GM12878 (cell line): ENCODE data around the gene SIGLECL1. TPM values are rescaled to one million over a fixed set of nuclear protein-coding genes. Genes with fewer than 3 reads are reported as not detected.

ENCODE experiments used
- ATAC-seq: fragments of 200-7000 bp; cut with Tn5 transposase; 3 replicates; pipeline ENCODE4 v1.9.1; 2020; ENCODE audit warnings: mild to moderate bottlenecking, moderate library complexity
- BruUV-seq: library from RNA; stranded (reverse); fragments of 400-500 nt; replicated peaks from 2 replicates; lab custom pipeline; 2021; lab: Mats Ljungman, UMichigan
- CTCF ChIA-PET: fragments of 300-600 bp; sonication (Branson Sonifier 250); formaldehyde crosslinking; extraction: SDS; loops from one replicate; lab custom pipeline; 2021; ENCODE audit warnings: inconsistent platforms; lab: Yijun Ruan, JAX
- POLR2A ChIA-PET: fragments of 350-600 bp; formaldehyde crosslinking; extraction: SDS; loops from one replicate; lab custom pipeline; 2021; ENCODE audit warnings: inconsistent platforms; lab: Charles Lee
- RAD21 ChIA-PET: fragments of 300-600 bp; sonication (Branson Sonifier 250); formaldehyde crosslinking; loops from one replicate; lab custom pipeline; 2023; ENCODE audit warnings: antibody characterized with exemption; ENCODE audit not compliant: unreplicated experiment; lab: Charles Lee
- SMC1A ChIA-PET: fragments of 300-600 bp; sonication (Branson Sonifier 250); formaldehyde crosslinking; loops from one replicate; lab custom pipeline; 2023; ENCODE audit not compliant: unreplicated experiment, uncharacterized antibody; lab: Charles Lee
- DNase-seq: peaks from one replicate; pipeline ENCODE4 v3.0.0-alpha.2; 2011; ENCODE audit warnings: low read depth, low spot score
- FAIRE-seq: peaks from 3 replicates; lab custom pipeline; 2011; peaks lifted over from hg19 to GRCh38; lab: Jason Lieb, UNC
- H2AFZ ChIP-seq: 2 replicates; pipeline ENCODE4 v1.6.0; 2011; ENCODE audit warnings: low read depth, low read length, control low read depth; ENCODE audit not compliant: control insufficient read depth
- H3K27ac ChIP-seq: 2 replicates; pipeline ENCODE4 v1.5.1; 2011; ENCODE audit warnings: control low read depth; ENCODE audit not compliant: control insufficient read depth, insufficient read depth
- H3K27me3 ChIP-seq, 2 experiments: replicated peaks in 1 of 2; 2 replicates each; pipeline versions ENCODE4 v1.6.0 to v1.6.1; 2011; ENCODE audit warnings: low read length in 1 of 2; ENCODE audit not compliant: control insufficient read depth in 2 of 2, insufficient read depth in 2 of 2
- H3K36me3 ChIP-seq, 2 experiments: 2 replicates each; pipeline ENCODE4 v1.5.1; 2011; ENCODE audit warnings: low read length in 1 of 2; ENCODE audit not compliant: control insufficient read depth in 2 of 2, insufficient read depth in 2 of 2
- H3K4me1 ChIP-seq: 2 replicates; pipeline ENCODE4 v1.6.1; 2011; ENCODE audit warnings: mild to moderate bottlenecking, low read length, moderate library complexity, mixed read lengths; ENCODE audit not compliant: control insufficient read depth, insufficient read depth
- H3K4me2 ChIP-seq: 2 replicates; pipeline ENCODE4 v1.6.0; 2011; ENCODE audit warnings: control low read depth; ENCODE audit not compliant: control insufficient read depth, insufficient read depth
- H3K4me3 ChIP-seq: fragments of 200-600 bp; sonication (generic); 2 replicates; pipeline ENCODE4 v1.5.1; 2016
- H3K79me2 ChIP-seq: 2 replicates; pipeline ENCODE4 v1.6.0; 2011; ENCODE audit warnings: low read length; ENCODE audit not compliant: control insufficient read depth, insufficient read depth
- H3K9ac ChIP-seq: 2 replicates; pipeline ENCODE4 v1.8.0; 2011; ENCODE audit warnings: low read length, control low read depth, mixed read lengths; ENCODE audit not compliant: control insufficient read depth, insufficient read depth
- H3K9me3 ChIP-seq: replicated peaks from 3 replicates; pipeline ENCODE4 v1.5.1; 2011; ENCODE audit warnings: mild to moderate bottlenecking, low read length; ENCODE audit not compliant: control insufficient read depth, insufficient read depth
- H4K20me1 ChIP-seq: 2 replicates; pipeline ENCODE4 v1.6.0; 2011; ENCODE audit not compliant: control insufficient read depth, insufficient read depth
- ATF2 ChIP-seq: IDR thresholded peaks from 2 replicates; pipeline ENCODE4 v1.6.1; 2012; ENCODE audit warnings: low read length, inconsistent platforms
- ATF3 ChIP-seq: IDR thresholded peaks from 2 replicates; pipeline ENCODE4 v1.6.1; 2011; ENCODE audit warnings: low read depth, mild to moderate bottlenecking, low read length, moderate library complexity, borderline replicate concordance; ENCODE audit errors: extremely low read depth
- BHLHE40 ChIP-seq, 2 experiments: fragments of 450-650 bp in 1 of 2; IDR thresholded peaks; 2 replicates each; pipeline ENCODE4 v1.6.1; 2011 to 2017; ENCODE audit warnings: low read depth in 2 of 2, borderline replicate concordance in 1 of 2, improper control_type of control experiment in 1 of 2, low read length in 1 of 2, mild to moderate bottlenecking in 1 of 2
- CHD1 ChIP-seq: IDR thresholded peaks from 2 replicates; pipeline ENCODE4 v1.6.1; 2012; ENCODE audit warnings: low read depth, low read length, improper control_type of control experiment
- DPF2 ChIP-seq: fragments of 450-650 bp; IDR thresholded peaks from 2 replicates; pipeline ENCODE4 v1.6.1; 2017; ENCODE audit warnings: mild to moderate bottlenecking
- E4F1 ChIP-seq: fragments of 450-650 bp; IDR thresholded peaks from 2 replicates; pipeline ENCODE4 v1.6.1; 2018; ENCODE audit warnings: borderline replicate concordance, mild to moderate bottlenecking; ENCODE audit not compliant: partially characterized antibody
- GABPA ChIP-seq: IDR thresholded peaks from 2 replicates; pipeline ENCODE4 v1.6.1; 2014; ENCODE audit warnings: antibody characterized with exemption, low read depth, mild to moderate bottlenecking, inconsistent platforms
- HDAC2 ChIP-seq: fragments of 200-600 bp; sonication (generic); IDR thresholded peaks from 2 replicates; pipeline ENCODE4 v1.6.1; 2017
- HSF1 ChIP-seq: fragments of 150-350 bp; IDR thresholded peaks from 2 replicates; pipeline ENCODE4 v1.6.1; 2014; ENCODE audit warnings: mild to moderate bottlenecking, low read depth, low read length
- IKZF2 ChIP-seq, 2 experiments: fragments of 450-650 bp; IDR thresholded peaks; 2 replicates each; pipeline ENCODE4 v1.6.1; 2017; ENCODE audit warnings: mild to moderate bottlenecking in 2 of 2, moderate library complexity in 2 of 2
- JUND ChIP-seq: IDR thresholded peaks from 2 replicates; pipeline ENCODE4 v1.6.1; 2012; ENCODE audit warnings: low read depth, mild to moderate bottlenecking, low read length, improper control_type of control experiment, moderate library complexity
- LARP7 ChIP-seq: fragments of 450-650 bp; IDR thresholded peaks from 2 replicates; pipeline ENCODE4 v1.6.1; 2017; ENCODE audit warnings: mild to moderate bottlenecking
- NR2C1 ChIP-seq: fragments of 450-650 bp; IDR thresholded peaks from 2 replicates; pipeline ENCODE4 v1.6.1; 2017; ENCODE audit warnings: antibody characterized with exemption, mild to moderate bottlenecking, moderate library complexity
- SMC3 ChIP-seq: IDR thresholded peaks from 2 replicates; pipeline ENCODE4 v1.6.1; 2011; ENCODE audit warnings: low read length, improper control_type of control experiment, borderline replicate concordance
- WGBS: methylation state at CpG from one replicate; pipeline ENCODE4 v1.1.6; 2016; ENCODE audit warnings: low lambda C conversion rate; ENCODE audit not compliant: insufficient replicate concordance, insufficient coverage; ENCODE audit errors: missing lambda C conversion rate; 5-methylcytosine and 5-hydroxymethylcytosine counted together
- in situ Hi-C: fragments of 300-500 bp; cut with MboI; formaldehyde crosslinking; loops from 9 replicates; pipeline ENCODE4 v1.14.3; 2018; ENCODE audit warnings: mixed read lengths
- intact Hi-C: fragments of 100-400 bp; cut with micrococcal nuclease; formaldehyde crosslinking; loops from one replicate; pipeline ENCODE4 v1.14.2; 2022; ENCODE audit not compliant: unreplicated experiment
- polyA plus RNA-seq, 11 experiments: library from polyadenylated mRNA; depleted of rRNA in 4 of 11; unstranded in 6 of 11; stranded (reverse) in 5 of 11; fragments of >200 nt; fragmentation: Nextera tagmentation in 4 of 11; fragmentation: Illumina TruSeq in 1 of 11; extraction: Ambion mirVana in 4 of 11; extraction: Trizol in 1 of 11; gene quantifications; 1 replicate in 1 of 11; 2 replicates in 10 of 11; pipeline versions ENCODE4 v1.2.1 to v1.2.3, GENCODE V29; 2011 to 2016; ENCODE audit warnings: inconsistent platforms in 2 of 11, missing spikeins in 2 of 11, low read depth in 1 of 11
- total RNA-seq, 4 experiments: library from RNA; depleted of rRNA in 3 of 4; stranded (reverse); fragments of >200 nt in 3 of 4; fragmentation: Illumina TruSeq in 1 of 4; extraction: Trizol in 1 of 4; gene quantifications; 2 replicates each; pipeline versions ENCODE4 v1.2.1 to v1.2.3, GENCODE V29; 2013 to 2021

The SIGLECL1 gene
- total and polyA plus RNA-seq, 10 of the 15 experiments (the other 5 are each of a cell fraction or from before 2014, with no cell fraction given): not detected

GRCh38 chr19:51305479-51305878 lies 54.6 kb downstream of the SIGLECL1 start:
- Histone ChIP-seq H3K4me2 (no peak overlapping the region), H3K36me3 (no peaks in the 10 kb centered on the region), H3K9me3 (no peaks in the 10 kb centered on the region; the same call in 2 of the 3 replicates), H3K9ac (no peak overlapping the region), H3K27me3 (peaks cover 0 to 1% of the 10 kb centered on the region in 2 experiments; a peak in 1 of 4 replicates), H2AFZ (no peak overlapping the region), H4K20me1 (no peaks in the 10 kb centered on the region), H3K79me2 (no peaks in the 10 kb centered on the region), H3K4me3 (no peak overlapping the region), H3K27ac (no peak overlapping the region), H3K4me1 (no peaks in the 10 kb centered on the region)
- intact Hi-C loops: no loop called here
- ChIA-PET SMC1A (no interaction called here), POLR2A (no interaction called here), RAD21 (no interaction called here), CTCF (no interaction called here)
- WGBS: 20% methylated on average over 3 of the region's 3 CpGs
- BruUV-seq: no TSS peak
- no peak for DNase-seq
- no peak for FAIRE-seq
- no peak for ATAC-seq
- in situ Hi-C loops: no loop called here
- no peak for TF ChIP-seq E4F1
- TF ChIP-seq CHD1: no peak
- TF ChIP-seq SMC3: no peak
- no peak for TF ChIP-seq GABPA
- TF ChIP-seq LARP7: no peak
- no peak for TF ChIP-seq NR2C1
- TF ChIP-seq BHLHE40 (IDR thresholded peaks at IDR 0.05; ENCODE audit: borderline replicate concordance in 1 of 2, low read depth in 2 of 2, low read length in 1 of 2): no peak
- TF ChIP-seq JUND: no peak
- no peak for TF ChIP-seq HDAC2
- no peak for TF ChIP-seq DPF2
- no peak for TF ChIP-seq ATF3
- TF ChIP-seq HSF1: no peak
- no peak for TF ChIP-seq ATF2
- TF ChIP-seq IKZF2 (IDR thresholded peaks at IDR 0.05): no peak
